ENCODE data around the gene IKBKE. TPM values are rescaled to one million over a fixed set of nuclear protein-coding genes. Genes with fewer than 3 reads are reported as not detected.
A peak's percentile ranks its signal among the peaks of the same experiment; 100 is the strongest.

The IKBKE gene
- 50.0 and 51.5 TPM in 2 replicates for total RNA-seq

GRCh38 chr1:206469933-206470691, at the start of gene IKBKE:
Gene IKBKE, plus strand, starts transcription at chr1:206470476. Its CDS starts 2,752 bp downstream, at chr1:206473228.
- H3K9me3 Mint-ChIP-seq: no peaks in the 10 kb centered on the region
- H3K36me3 Mint-ChIP-seq (ENCODE audit: low read depth): peaks cover 32% of the 10 kb centered on the region
- H3K27ac Mint-ChIP-seq: peak within 1 kb of the TSS; percentile 86
- intact Hi-C loops (cut with micrococcal nuclease): loop anchor here (5.0 kb wide), 1 partner anchor 37 kb away; the partner anchor contains the start of gene RASSF5
- peak within 1 kb of the TSS; percentile 86 for H3K4me3 Mint-ChIP-seq
- DNase-seq: peak; percentile 89
- H3K4me1 Mint-ChIP-seq: peaks cover 83% of the 10 kb centered on the region
- no peaks in the 10 kb centered on the region for H3K27me3 Mint-ChIP-seq

DNA sequence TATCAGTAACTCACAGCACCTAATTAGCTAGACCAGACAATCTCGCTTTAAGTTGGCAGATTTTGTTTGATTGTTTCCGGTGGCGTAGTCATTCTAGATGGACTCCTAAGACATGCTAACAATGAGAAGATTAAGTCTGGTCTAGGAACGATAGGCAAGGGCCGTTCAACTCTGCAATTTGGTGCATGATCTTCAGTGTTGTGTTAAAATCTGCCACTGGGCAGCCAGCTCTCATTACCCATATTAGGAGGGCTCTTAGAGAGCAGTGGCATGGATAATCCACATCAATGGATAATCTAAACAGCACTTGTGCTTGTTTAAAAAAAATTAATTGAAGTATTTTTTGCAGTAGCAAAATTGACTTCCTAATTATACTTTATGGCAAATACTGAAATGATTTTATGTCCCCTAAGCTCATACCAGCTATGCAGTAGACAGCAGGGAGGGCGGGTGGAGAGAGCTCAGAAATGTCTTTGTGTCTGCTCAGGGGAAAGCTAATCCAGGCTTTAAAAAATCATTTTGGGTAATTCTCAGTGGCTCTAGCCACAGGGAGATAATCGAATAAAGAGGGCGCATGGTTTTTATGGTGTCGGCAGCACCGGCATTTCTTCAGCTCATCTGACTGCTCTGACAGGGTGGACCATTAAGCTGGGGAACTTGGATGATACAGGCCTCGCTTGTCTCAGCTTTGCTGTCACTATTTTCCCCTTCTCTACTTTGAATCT, 48.5 kb upstream of the IKBKE start:
- H3K4me3 Mint-ChIP-seq: no peak overlapping the region
- H3K9me3 Mint-ChIP-seq: no peaks in the 10 kb centered on the region
- no peak overlapping the region for H3K27ac Mint-ChIP-seq
- H3K4me1 Mint-ChIP-seq: peaks cover 7% of the 10 kb centered on the region
- DNase-seq: no peak
- no peaks in the 10 kb centered on the region for H3K27me3 Mint-ChIP-seq
- intact Hi-C loops (cut with micrococcal nuclease): no loop called here
- H3K36me3 Mint-ChIP-seq (ENCODE audit: low read depth): peaks cover 46% of the 10 kb centered on the region

GRCh38 chr1:206422525-206422924, 47.8 kb upstream of the IKBKE start:
- Mint-ChIP-seq H3K36me3 (ENCODE audit: low read depth) (peaks cover 41% of the 10 kb centered on the region), H3K4me1 (peaks cover 7% of the 10 kb centered on the region), H3K4me3 (no peak overlapping the region), H3K27me3 (no peaks in the 10 kb centered on the region), H3K27ac (no peak overlapping the region), H3K9me3 (no peaks in the 10 kb centered on the region)
- intact Hi-C loops (cut with micrococcal nuclease): no loop called here
- no peak for DNase-seq

- Mint-ChIP-seq H3K27ac (no peak overlapping the region), H3K4me1 (peaks cover 17% of the 10 kb centered on the region), H3K27me3 (no peaks in the 10 kb centered on the region), H3K4me3 (no peak overlapping the region), H3K9me3 (no peaks in the 10 kb centered on the region), H3K36me3 (ENCODE audit: low read depth) (peaks cover 48% of the 10 kb centered on the region)
- intact Hi-C loops (cut with micrococcal nuclease): no loop called here
- no peak for DNase-seq
These were observed 43.0 kb upstream of the IKBKE start for GRCh38 chr1:206427291-206427690.

DNA sequence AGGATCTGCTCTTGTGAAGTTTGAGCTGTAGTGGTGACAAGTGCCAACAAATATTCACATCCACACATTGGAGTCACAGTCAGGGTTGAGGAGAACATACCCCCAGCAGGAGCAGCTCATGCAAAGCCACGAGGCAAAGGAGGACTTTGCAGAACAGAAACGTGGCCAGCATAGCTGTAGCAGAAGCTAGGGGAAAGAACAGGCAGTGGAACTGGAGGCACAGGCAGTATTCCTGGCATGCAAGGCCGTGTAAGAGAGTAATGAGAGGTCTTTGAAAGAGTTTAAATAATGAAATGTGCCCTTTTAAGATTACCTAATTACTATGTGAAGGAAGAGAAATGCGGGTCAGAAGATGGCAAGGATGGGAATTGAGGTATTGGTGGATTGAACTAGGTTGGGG, 40.9 kb upstream of the IKBKE start:
- DNase-seq: no peak
- intact Hi-C loops (cut with micrococcal nuclease): no loop called here
- Mint-ChIP-seq H3K27ac (no peak overlapping the region), H3K27me3 (no peaks in the 10 kb centered on the region), H3K36me3 (ENCODE audit: low read depth) (peaks cover 51% of the 10 kb centered on the region), H3K4me1 (peaks cover 14% of the 10 kb centered on the region), H3K4me3 (no peak overlapping the region), H3K9me3 (no peaks in the 10 kb centered on the region)

DNA sequence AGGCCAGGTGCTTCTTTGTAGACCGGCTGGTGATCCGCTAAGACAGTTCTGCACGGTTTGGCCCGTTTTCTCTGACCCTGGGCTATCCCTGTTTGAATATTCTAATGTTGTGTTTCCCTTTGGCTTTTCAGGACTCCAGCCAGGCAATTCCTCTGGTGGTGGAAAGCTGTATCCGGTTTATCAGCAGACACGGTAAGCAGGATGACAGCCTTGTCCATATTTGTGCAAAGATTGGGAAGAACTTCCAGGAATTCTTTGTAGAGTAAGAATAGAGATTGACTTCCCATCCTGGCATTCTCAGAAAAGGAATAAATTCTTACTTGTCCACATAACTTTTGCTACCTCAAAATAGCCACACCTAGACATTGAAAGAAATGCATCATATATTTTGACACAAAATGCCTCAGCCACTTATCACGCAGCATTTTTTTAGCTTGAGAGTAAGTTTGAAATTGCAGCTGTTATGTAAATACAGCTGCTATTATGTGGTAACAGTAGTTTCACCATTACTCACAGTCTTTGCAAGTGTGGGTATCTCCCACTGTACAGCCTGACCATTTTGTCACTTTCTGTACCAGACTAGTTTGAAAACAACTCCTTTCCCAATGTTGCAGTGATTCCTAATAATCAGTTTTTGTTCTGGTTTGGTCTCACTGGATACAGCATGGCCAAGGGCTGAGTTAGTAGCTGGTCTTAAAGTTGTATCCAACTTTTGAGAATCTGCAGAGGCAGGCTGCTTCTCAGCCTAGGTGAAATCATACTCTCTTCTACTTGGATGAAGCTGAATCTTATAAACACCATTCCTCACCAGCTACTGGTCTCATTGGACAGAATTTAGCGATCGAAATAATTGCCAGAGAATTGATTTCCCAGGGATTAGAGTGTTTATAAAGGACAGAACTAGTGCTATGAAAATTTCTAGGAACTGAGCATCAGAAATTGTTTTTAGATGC, 40.0 kb upstream of the IKBKE start:
- no peaks in the 10 kb centered on the region for H3K9me3 Mint-ChIP-seq
- intact Hi-C loops (cut with micrococcal nuclease): no loop called here
- no peak overlapping the region for H3K4me3 Mint-ChIP-seq
- no peaks in the 10 kb centered on the region for H3K27me3 Mint-ChIP-seq
- peak; percentile 59 for DNase-seq
- no peak overlapping the region for H3K27ac Mint-ChIP-seq
- H3K4me1 Mint-ChIP-seq: peaks cover 14% of the 10 kb centered on the region
- H3K36me3 Mint-ChIP-seq (ENCODE audit: low read depth): peaks cover 58% of the 10 kb centered on the region

GRCh38 chr1:206435445-206435844, 34.8 kb upstream of the IKBKE start:
- Mint-ChIP-seq H3K27ac (peak overlapping the region; percentile 8), H3K36me3 (ENCODE audit: low read depth) (peaks cover 78% of the 10 kb centered on the region), H3K4me3 (no peak overlapping the region), H3K4me1 (peaks cover 3% of the 10 kb centered on the region), H3K9me3 (no peaks in the 10 kb centered on the region), H3K27me3 (no peaks in the 10 kb centered on the region)
- intact Hi-C loops (cut with micrococcal nuclease): no loop called here
- DNase-seq: no peak

DNA sequence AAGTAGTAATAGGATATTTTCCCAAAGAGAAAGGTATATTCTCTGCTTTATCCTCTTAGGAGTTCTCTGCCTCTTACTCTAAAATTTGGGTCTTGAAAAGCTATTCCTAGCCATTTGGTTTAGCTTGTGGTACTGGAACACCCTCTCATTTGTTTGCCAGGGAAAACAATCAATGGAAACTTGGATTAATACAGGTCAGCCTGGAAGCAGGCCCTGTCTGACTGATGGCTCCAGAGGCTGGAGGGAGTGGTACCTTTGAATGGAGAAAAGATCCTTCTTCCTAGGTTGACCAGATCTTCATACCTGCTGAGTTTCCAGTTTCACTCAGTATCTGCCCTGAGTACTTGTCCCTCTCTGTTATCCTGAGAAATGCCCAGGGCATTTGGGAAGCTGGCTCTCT, 31.7 kb upstream of the IKBKE start:
- no peak overlapping the region for H3K4me3 Mint-ChIP-seq
- intact Hi-C loops (cut with micrococcal nuclease): no loop called here
- peaks cover 3% of the 10 kb centered on the region for H3K4me1 Mint-ChIP-seq
- no peaks in the 10 kb centered on the region for H3K9me3 Mint-ChIP-seq
- H3K27ac Mint-ChIP-seq: no peak overlapping the region
- H3K27me3 Mint-ChIP-seq: no peaks in the 10 kb centered on the region
- DNase-seq: no peak
- H3K36me3 Mint-ChIP-seq (ENCODE audit: low read depth): peaks cover 71% of the 10 kb centered on the region

- no peaks in the 10 kb centered on the region for H3K27me3 Mint-ChIP-seq
- peaks cover 3% of the 10 kb centered on the region for H3K4me1 Mint-ChIP-seq
- DNase-seq: no peak
- no peak overlapping the region for H3K27ac Mint-ChIP-seq
- H3K9me3 Mint-ChIP-seq: no peaks in the 10 kb centered on the region
- intact Hi-C loops (cut with micrococcal nuclease): no loop called here
- peaks cover 70% of the 10 kb centered on the region for H3K36me3 Mint-ChIP-seq (ENCODE audit: low read depth)
- H3K4me3 Mint-ChIP-seq: no peak overlapping the region
These were observed 31.1 kb upstream of the IKBKE start for GRCh38 chr1:206439205-206439604.

DNA sequence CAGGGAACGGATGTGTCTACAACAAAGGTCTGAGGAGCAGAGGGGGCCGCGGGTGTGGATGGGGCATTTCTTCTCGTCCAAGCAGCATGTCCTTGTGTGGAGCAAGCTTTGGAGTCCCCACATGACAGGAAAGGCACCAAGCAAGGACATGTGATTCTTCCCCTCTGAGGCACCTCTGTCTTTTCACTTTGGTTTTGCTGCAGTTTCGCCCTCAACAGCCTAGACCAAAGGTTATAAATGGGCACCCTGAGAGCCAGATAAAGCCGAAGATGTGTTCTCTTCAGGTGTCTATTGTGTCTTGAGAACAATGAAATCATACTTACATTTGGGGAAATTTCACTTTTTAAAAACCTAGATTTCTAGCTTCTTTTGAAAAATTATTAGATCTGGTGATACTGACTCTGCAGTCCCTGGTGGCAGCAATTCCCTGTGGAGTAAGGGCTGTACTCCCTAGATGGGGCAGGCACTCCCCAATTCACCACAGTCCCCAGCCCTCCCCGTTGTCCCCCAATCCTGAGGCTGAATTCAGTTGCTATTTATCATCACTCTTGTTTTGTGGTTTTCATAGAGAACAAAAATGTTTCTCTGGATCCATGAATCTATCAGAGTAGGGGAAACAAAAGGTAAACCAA, 28.8 kb upstream of the IKBKE start:
- intact Hi-C loops (cut with micrococcal nuclease): no loop called here
- no peak for DNase-seq
- Mint-ChIP-seq H3K27me3 (no peaks in the 10 kb centered on the region), H3K36me3 (ENCODE audit: low read depth) (peaks cover 62% of the 10 kb centered on the region), H3K4me3 (no peak overlapping the region), H3K27ac (no peak overlapping the region), H3K4me1 (peaks cover 3% of the 10 kb centered on the region), H3K9me3 (no peaks in the 10 kb centered on the region)

DNA sequence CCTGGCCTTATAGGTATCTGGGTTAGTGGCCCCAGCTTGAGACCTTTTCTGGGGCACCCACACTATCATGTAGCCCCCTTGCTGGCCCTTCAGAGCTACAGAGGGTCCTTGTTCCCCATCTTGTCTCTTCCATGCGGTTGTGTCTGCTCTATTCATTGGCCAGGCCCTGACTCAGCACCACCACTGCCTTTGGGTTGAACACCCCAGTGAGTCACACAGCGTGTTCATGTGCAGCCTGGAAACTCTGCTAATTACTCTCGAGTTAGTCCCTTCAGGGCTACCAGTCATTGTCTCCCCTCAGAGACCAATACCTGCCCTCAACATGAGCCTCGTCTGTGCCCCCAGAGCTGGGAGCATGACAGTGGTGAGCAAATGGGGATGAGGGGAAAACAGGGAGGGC, 28.2 kb upstream of the IKBKE start:
- H3K9me3 Mint-ChIP-seq: no peaks in the 10 kb centered on the region
- H3K27ac Mint-ChIP-seq: no peak overlapping the region
- H3K4me1 Mint-ChIP-seq: peaks cover 3% of the 10 kb centered on the region
- intact Hi-C loops (cut with micrococcal nuclease): no loop called here
- H3K27me3 Mint-ChIP-seq: no peaks in the 10 kb centered on the region
- peaks cover 62% of the 10 kb centered on the region for H3K36me3 Mint-ChIP-seq (ENCODE audit: low read depth)
- H3K4me3 Mint-ChIP-seq: no peak overlapping the region
- no peak for DNase-seq

DNA sequence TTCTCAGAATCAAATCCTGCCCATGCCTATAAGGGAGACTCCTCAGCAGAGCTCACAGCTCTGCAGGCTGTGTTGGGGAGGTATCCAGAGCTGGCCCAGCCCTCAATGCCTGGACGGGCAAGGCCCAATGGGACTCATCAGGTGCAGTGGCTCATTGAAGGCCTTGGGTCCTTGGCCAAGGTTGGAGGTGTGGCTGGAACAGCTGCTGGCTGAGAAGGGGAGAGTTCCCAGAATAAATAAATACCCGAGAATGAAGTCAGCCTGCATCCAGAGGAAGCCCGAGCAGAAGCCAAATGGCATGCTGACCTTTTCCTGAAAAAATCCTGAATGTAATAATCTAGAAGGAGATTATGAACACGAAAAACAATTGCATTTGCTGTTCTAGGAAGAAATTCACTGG, 25.2 kb upstream of the IKBKE start:
- H3K36me3 Mint-ChIP-seq (ENCODE audit: low read depth): peaks cover 60% of the 10 kb centered on the region
- no peaks in the 10 kb centered on the region for H3K27me3 Mint-ChIP-seq
- H3K4me1 Mint-ChIP-seq: peaks cover 16% of the 10 kb centered on the region
- no peaks in the 10 kb centered on the region for H3K9me3 Mint-ChIP-seq
- H3K4me3 Mint-ChIP-seq: no peak overlapping the region
- intact Hi-C loops (cut with micrococcal nuclease): no loop called here
- no peak overlapping the region for H3K27ac Mint-ChIP-seq
- DNase-seq: no peak

DNA sequence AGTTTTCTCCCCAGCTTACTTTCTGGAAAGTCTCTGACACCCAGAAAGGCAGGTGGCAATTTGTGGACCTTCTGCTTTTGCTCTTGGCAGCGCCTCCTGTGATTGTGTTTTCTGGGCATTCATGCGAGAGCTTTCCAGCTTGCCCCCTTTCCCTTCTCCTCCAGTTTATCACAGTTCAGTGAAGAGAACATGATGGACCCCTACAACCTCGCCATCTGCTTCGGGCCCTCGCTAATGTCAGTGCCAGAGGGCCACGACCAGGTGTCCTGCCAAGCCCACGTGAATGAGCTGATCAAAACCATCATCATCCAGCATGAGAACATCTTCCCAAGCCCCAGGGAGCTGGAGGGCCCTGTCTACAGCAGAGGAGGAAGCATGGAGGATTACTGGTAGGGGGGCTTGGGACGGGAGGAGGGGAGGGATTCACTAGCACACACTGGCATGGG, 24.3 kb upstream of the IKBKE start:
- DNase-seq: no peak
- Mint-ChIP-seq H3K36me3 (ENCODE audit: low read depth) (peaks cover 59% of the 10 kb centered on the region), H3K9me3 (no peaks in the 10 kb centered on the region), H3K27me3 (no peaks in the 10 kb centered on the region), H3K4me1 (peaks cover 16% of the 10 kb centered on the region), H3K27ac (no peak overlapping the region), H3K4me3 (no peak overlapping the region)
- intact Hi-C loops (cut with micrococcal nuclease): no loop called here
